HG03280 (cell line): ENCODE results near the gene HMGCS2.
"Not testable (repeated sequence)": the region's sequence is repeated elsewhere in the genome, so short reads cannot be mapped to it uniquely, and the experiment has no call there.

ENCODE experiments used
- ATAC-seq: cut with Tn5 transposase; IDR thresholded peaks from one replicate; pipeline ENCODE4 v1.9.1; 2021; ENCODE audit warnings: mild to moderate bottlenecking, moderate library complexity; ENCODE audit not compliant: unreplicated experiment

HMGCS2 gene

GRCh38 chr1:119731741-119732430, 36.8 kb downstream of the HMGCS2 start:
- no peak for ATAC-seq

GRCh38 chr1:119731060-119731459, 37.6 kb downstream of the HMGCS2 start:
- no peak for ATAC-seq

GRCh38 chr1:119729044-119729443, 39.7 kb downstream of the HMGCS2 start:
- no peak for ATAC-seq

GRCh38 chr1:119727991-119728390, 40.7 kb downstream of the HMGCS2 start:
- ATAC-seq, result no peak

- ATAC-seq, result no peak
These were observed 43.1 kb downstream of the HMGCS2 start for GRCh38 chr1:119725626-119726025.

GRCh38 chr1:119724611-119725218, 44.0 kb downstream of the HMGCS2 start:
- no peak for ATAC-seq

- no peak for ATAC-seq
These were observed 46.8 kb downstream of the HMGCS2 start for GRCh38 chr1:119721896-119722295.

- no peak for ATAC-seq
These were observed 47.8 kb downstream of the HMGCS2 start for GRCh38 chr1:119720866-119721440.

- no peak for ATAC-seq
These were observed 49.7 kb downstream of the HMGCS2 start for GRCh38 chr1:119718972-119719371.

GRCh38 chr1:119718409-119718808, 50.3 kb downstream of the HMGCS2 start:
- ATAC-seq, result no peak

GRCh38 chr1:119715542-119715941, 53.2 kb downstream of the HMGCS2 start:
- ATAC-seq, result no peak

- no peak for ATAC-seq
These were observed 54.1 kb downstream of the HMGCS2 start for GRCh38 chr1:119714583-119714982.

- ATAC-seq, result no peak
These were observed 54.8 kb downstream of the HMGCS2 start for GRCh38 chr1:119713749-119714456.

GRCh38 chr1:119713039-119713748, 55.5 kb downstream of the HMGCS2 start:
- ATAC-seq, result no peak

- ATAC-seq, result no peak
These were observed 56.2 kb downstream of the HMGCS2 start for GRCh38 chr1:119712342-119713038.

- no peak for ATAC-seq
These were observed 56.8 kb downstream of the HMGCS2 start, which contains the start of gene PHGDH for GRCh38 chr1:119711804-119712341. Gene PHGDH (plus strand): TSS chr1:119711934. CDS start chr1:119712023, 89 bp downstream.

- not testable (repeated sequence) for ATAC-seq
These were observed 57.3 kb downstream of the HMGCS2 start for GRCh38 chr1:119711356-119711803.

GRCh38 chr1:119706599-119706998, 62.1 kb downstream of the HMGCS2 start:
- not testable (repeated sequence) for ATAC-seq

GRCh38 chr1:119703666-119704450, 64.8 kb downstream of the HMGCS2 start:
- no peak for ATAC-seq
